K562 (cell line): ENCODE measurements around the gene FOXP4. TPM values are rescaled to one million over a fixed set of nuclear protein-coding genes. Genes with fewer than 3 reads are reported as not detected.

Source experiments
- ATAC-seq: fragments of 200-7000 bp; cut with Tn5 transposase; 3 replicates; pipeline ENCODE4 v1.9.1; 2020; ENCODE audit warnings: moderate library complexity
- BruUV-seq: library from RNA; stranded (reverse); fragments of 400-500 nt; replicated peaks from 2 replicates; lab custom pipeline; 2021; lab: Mats Ljungman, UMichigan
- CTCF ChIA-PET: fragments of 300-600 bp; formaldehyde crosslinking; extraction: SDS; loops from one replicate; lab custom pipeline; 2021; ENCODE audit warnings: low intra/inter-chr PET ratio; lab: Yijun Ruan, JAX
- POLR2A ChIA-PET: fragments of 300-600, 350-650 bp; sonication (Branson Sonifier 250); formaldehyde crosslinking; extraction: SDS; loops from one replicate; lab custom pipeline; 2021; ENCODE audit warnings: antibody characterized with exemption, inconsistent platforms; lab: Yijun Ruan, JAX
- DNase-seq, 4 experiments: peaks; one replicate each; pipeline versions ENCODE4 v3.0.0 to v3.0.0-alpha.2; 2011 to 2018; ENCODE audit warnings: low spot score in 3 of 4, mixed read lengths in 3 of 4; ENCODE audit errors: extremely low read depth in 1 of 4
- FAIRE-seq: peaks from 2 replicates; lab custom pipeline; 2011; peaks lifted over from hg19 to GRCh38; lab: Jason Lieb, UNC
- H2AFZ ChIP-seq: 2 replicates; pipeline ENCODE4 v1.6.0; 2011; ENCODE audit warnings: low read depth, low read length, control low read depth, inconsistent platforms
- H3K27ac ChIP-seq: fragments of 200-600 bp; 3 replicates; pipeline ENCODE4 v1.8.0; 2011; ENCODE audit warnings: low read depth, mild to moderate bottlenecking, control low read depth, inconsistent platforms, low read length, moderate library complexity, mixed read lengths; ENCODE audit errors: extremely low read depth
- H3K27me3 ChIP-seq, 2 experiments: fragments of 300-600 bp in 1 of 2; 2 replicates in 1 of 2; 3 replicates in 1 of 2; pipeline versions ENCODE4 v1.6.0 to v1.8.0; 2011; ENCODE audit warnings: inconsistent platforms in 2 of 2, low read length in 2 of 2, mild to moderate bottlenecking in 1 of 2, mixed read lengths in 1 of 2, moderate library complexity in 1 of 2; ENCODE audit not compliant: control insufficient read depth in 2 of 2, insufficient read depth in 2 of 2
- H3K36me3 ChIP-seq: fragments of 300-600 bp; 3 replicates; pipeline ENCODE4 v1.8.0; 2011; ENCODE audit warnings: mild to moderate bottlenecking, low read length, inconsistent platforms; ENCODE audit not compliant: control insufficient read depth, insufficient read depth
- H3K4me1 ChIP-seq, 2 experiments: fragments of 200-600 bp in 1 of 2; replicated peaks in 1 of 2; 2 replicates in 1 of 2; 3 replicates in 1 of 2; pipeline versions ENCODE4 v1.5.1 to v1.8.0; 2011; ENCODE audit warnings: inconsistent platforms in 2 of 2, low read length in 2 of 2, mild to moderate bottlenecking in 1 of 2, mixed read lengths in 1 of 2, moderate library complexity in 1 of 2; ENCODE audit not compliant: control insufficient read depth in 2 of 2, insufficient read depth in 2 of 2
- H3K4me2 ChIP-seq: 2 replicates; pipeline ENCODE4 v1.6.1; 2011; ENCODE audit warnings: low read length, control low read depth, inconsistent platforms, mixed read lengths; ENCODE audit not compliant: insufficient read depth
- H3K4me3 ChIP-seq: fragments of 200-600 bp; sonication (generic), shearing (Covaris generic); 2 replicates; pipeline ENCODE4 v1.5.1; 2016; ENCODE audit warnings: control low read depth, inconsistent platforms
- H3K79me2 ChIP-seq: fragments of 200-600 bp; 3 replicates; pipeline ENCODE4 v1.8.0; 2011; ENCODE audit warnings: low read length, inconsistent platforms; ENCODE audit not compliant: control insufficient read depth, insufficient read depth
- H3K9ac ChIP-seq, 2 experiments: 2 replicates each; pipeline versions ENCODE4 v1.6.0 to v1.6.1; 2011; ENCODE audit warnings: low read depth in 2 of 2, low read length in 2 of 2, control low read depth in 1 of 2, inconsistent platforms in 1 of 2, mild to moderate bottlenecking in 1 of 2, mixed read lengths in 1 of 2; ENCODE audit not compliant: insufficient read depth in 1 of 2
- H3K9me1 ChIP-seq: one replicate; pipeline ENCODE4 v1.6.0; 2011; ENCODE audit warnings: inconsistent platforms, mild to moderate bottlenecking, low read length, moderate library complexity; ENCODE audit not compliant: control insufficient read depth, insufficient read depth
- H3K9me3 ChIP-seq: replicated peaks from 2 replicates; pipeline ENCODE4 v1.5.1; 2011; ENCODE audit warnings: low read depth, low read length, inconsistent platforms; ENCODE audit not compliant: control insufficient read depth, insufficient read depth
- H4K20me1 ChIP-seq: replicated peaks from 2 replicates; pipeline ENCODE4 v1.6.1; 2011; ENCODE audit warnings: low read length, inconsistent platforms, mixed read lengths; ENCODE audit not compliant: control insufficient read depth, insufficient read depth
- BDP1 ChIP-seq: IDR thresholded peaks from 3 replicates; pipeline ENCODE4 v1.6.1; 2011; ENCODE audit not compliant: insufficient read length, insufficient read depth
- BRD4 ChIP-seq: fragments of 200-600 bp; sonication (generic); IDR thresholded peaks from 2 replicates; pipeline ENCODE4 v1.6.1; 2017; ENCODE audit warnings: inconsistent platforms
- BRD9 ChIP-seq: fragments of 450-650 bp; IDR thresholded peaks from 2 replicates; pipeline ENCODE4 v1.6.1; 2018; ENCODE audit warnings: low read depth; ENCODE audit not compliant: partially characterized antibody
- E4F1 ChIP-seq: fragments of 250-450 bp; sonication (Bioruptor Pico); IDR thresholded peaks from 2 replicates; pipeline ENCODE4 v1.5.0; 2021; ENCODE audit warnings: mild to moderate bottlenecking, borderline replicate concordance
- ELF1 ChIP-seq: fragments of 200-800 bp; sonication (Bioruptor generic); IDR thresholded peaks from 2 replicates; pipeline ENCODE4 v1.6.1; 2016; ENCODE audit warnings: missing genetic modification characterization, missing compliant biosample characterization
- GABPA ChIP-seq: fragments of 200-800 bp; sonication (Bioruptor generic); conservative IDR thresholded peaks from 2 replicates; pipeline ENCODE4 v1.6.1; 2016; ENCODE audit warnings: low read depth, missing genetic modification characterization, missing compliant biosample characterization
- HMG20B ChIP-seq: fragments of 250-450 bp; sonication (Bioruptor Pico); IDR thresholded peaks from 2 replicates; pipeline ENCODE4 v1.5.0; 2021; ENCODE audit warnings: mild to moderate bottlenecking
- MLX ChIP-seq, 2 experiments: fragments of 450-650 bp in 1 of 2; sonication (generic) in 1 of 2; formaldehyde crosslinking; conservative IDR thresholded peaks; 2 replicates each; pipeline versions ENCODE4 v1.4.0 to v1.8.1; 2020 to 2022; ENCODE audit warnings: mild to moderate bottlenecking in 1 of 2, missing genetic modification reagents in 1 of 2
- NCOA1 ChIP-seq: fragments of 450-650 bp; IDR thresholded peaks from 2 replicates; pipeline ENCODE4 v1.6.1; 2016; ENCODE audit warnings: low read depth
- NCOR1 ChIP-seq: fragments of 450-650 bp; IDR thresholded peaks from 2 replicates; pipeline ENCODE4 v1.6.1; 2016; ENCODE audit warnings: mild to moderate bottlenecking, moderate library complexity
- PHF20 ChIP-seq: fragments of 450-650 bp; IDR thresholded peaks from 2 replicates; pipeline ENCODE4 v1.6.1; 2018; ENCODE audit not compliant: partially characterized antibody
- TAF9B ChIP-seq: fragments of 450-650 bp; IDR thresholded peaks from 2 replicates; pipeline ENCODE4 v1.6.1; 2018; ENCODE audit warnings: mild to moderate bottlenecking; ENCODE audit not compliant: partially characterized antibody
- TSC22D4 ChIP-seq: fragments of 450-650 bp; IDR thresholded peaks from 2 replicates; pipeline ENCODE4 v1.6.1; 2016; ENCODE audit warnings: missing genetic modification characterization, missing biosample characterization, control low read depth
- U2AF1 ChIP-seq: fragments of 200-400 bp; formaldehyde crosslinking; optimal IDR thresholded peaks from 2 replicates; pipeline ENCODE3; 2017; ENCODE audit warnings: mild to moderate bottlenecking, low read depth, low read length, moderate library complexity
- UBTF ChIP-seq, 2 experiments: IDR thresholded peaks; 2 replicates each; pipeline ENCODE4 v1.6.1; 2012; ENCODE audit warnings: improper control_type of control experiment in 2 of 2, low read depth in 2 of 2, low read length in 2 of 2, borderline replicate concordance in 1 of 2
- ZNF586 ChIP-seq: fragments of 450-650 bp; formaldehyde crosslinking; conservative IDR thresholded peaks from 2 replicates; pipeline ENCODE4 v1.4.0; 2020; ENCODE audit warnings: mild to moderate bottlenecking, moderate library complexity
- ZNF780A ChIP-seq: fragments of 250-450 bp; sonication (Bioruptor Pico); IDR thresholded peaks from 2 replicates; pipeline ENCODE4 v1.5.0; 2021; ENCODE audit warnings: mild to moderate bottlenecking
- WGBS: fragments of 100-300 bp; shearing (Covaris generic); methylation state at CpG from one replicate; pipeline ENCODE4 v1.1.6; 2016; ENCODE audit warnings: low coverage, mixed read lengths; ENCODE audit not compliant: insufficient coverage; ENCODE audit errors: missing lambda C conversion rate; 5-methylcytosine and 5-hydroxymethylcytosine counted together
- in situ Hi-C: fragments of 300-500 bp; cut with MboI; formaldehyde crosslinking; loops from 4 replicates; pipeline ENCODE4 v1.15.0; 2018; ENCODE audit warnings: inconsistent platforms, mixed read lengths
- intact Hi-C: fragments of 100-400 bp; cut with micrococcal nuclease; formaldehyde crosslinking; loops from 2 replicates; pipeline ENCODE4 v1.14.2; 2022
- polyA plus RNA-seq, 8 experiments: library from polyadenylated mRNA; depleted of rRNA in 4 of 8; stranded (reverse) in 5 of 8; unstranded in 3 of 8; fragments of >200 nt; fragmentation: Nextera tagmentation in 2 of 8; fragmentation: Illumina TruSeq in 1 of 8; extraction: Ambion mirVana in 2 of 8; extraction: Trizol in 1 of 8; gene quantifications; 2 replicates each; pipeline versions ENCODE4 v1.2.1 to v1.2.3, GENCODE V29; 2011 to 2014; ENCODE audit warnings: inconsistent platforms in 1 of 8, missing spikeins in 1 of 8
- total RNA-seq, 7 experiments: library from RNA; depleted of rRNA in 6 of 7; stranded (reverse); fragments of >200 nt in 6 of 7; fragmentation: Illumina TruSeq in 2 of 7; extraction: Trizol in 2 of 7; gene quantifications; 2 replicates each; pipeline versions ENCODE4 v1.2.1 to v1.2.3, GENCODE V29; 2011 to 2021; ENCODE audit warnings: low replicate concordance in 1 of 7

Gene FOXP4
- total and polyA plus RNA-seq, 9 of the 15 experiments (the other 6 are each of a cell fraction or from before 2014, with no cell fraction given) = 0.11 to 29.4 (median 2.3) TPM

- TF ChIP-seq ZNF780A (no peak), HMG20B (no peak), NCOA1 (no peak), GABPA (tag) (no peak), PHF20 (no peak), E4F1 (CRISPR knock-in tag) (no peak), ELF1 (no peak), NCOR1 (no peak), ZNF586 (CRISPR knock-in tag) (no peak), U2AF1 (no peak), UBTF (IDR thresholded peaks at IDR 0.05; ENCODE audit: borderline replicate concordance in 1 of 2, low read depth in 2 of 2, low read length in 2 of 2) (no peak), BRD9 (no peak), TAF9B (no peak), BRD4 (no peak), BDP1 (no peak), MLX (CRISPR knock-in tag; conservative IDR thresholded peaks at IDR 0.05) (no peak), TSC22D4 (tag) (no peak)
- Histone ChIP-seq H2AFZ (no peak overlapping the region), H3K4me2 (no peak overlapping the region), H3K36me3 (no peaks in the 10 kb centered on the region), H3K27ac (no peak overlapping the region), H3K9ac (no peak overlapping the region), H3K9me1 (no peaks in the 10 kb centered on the region), H4K20me1 (peaks cover 10% of the 10 kb centered on the region; the same call in 1 of the 2 replicates), H3K9me3 (no peaks in the 10 kb centered on the region), H3K27me3 (peaks cover 45 to 66% of the 10 kb centered on the region in 2 experiments; a peak in 4 of 5 replicates), H3K4me1 (peaks cover 0 to 10% of the 10 kb centered on the region in 2 experiments; a peak in 1 of 5 replicates), H3K79me2 (no peaks in the 10 kb centered on the region), H3K4me3 (no peak overlapping the region)
- DNase-seq (no peak), ATAC-seq (no peak), FAIRE-seq (no peak)
- BruUV-seq = no TSS peak
- 0% methylated on average over 2 of the region's 2 CpGs for WGBS
- CTCF ChIA-PET = no interaction called here
- POLR2A ChIA-PET = no interaction called here
- intact Hi-C loops (no loop called here), in situ Hi-C loops (no loop called here)
Observed at GRCh38 chr6:41650120-41650519, 103.9 kb downstream of the FOXP4 start.
